C1 segment of cervical spinal cord (tissue), 14 donors: Measurements from ENCODE around the gene NLGN1.
"Not testable (repeated sequence)": the region's sequence is repeated elsewhere in the genome, so short reads cannot be mapped to it uniquely, and the experiment has no call there.

Experiments used
- DNase-seq, 14 donors: peaks; one replicate each; lab custom pipeline; 2025; lab: John Stamatoyannopoulos, UW

NLGN1 gene

DNA sequence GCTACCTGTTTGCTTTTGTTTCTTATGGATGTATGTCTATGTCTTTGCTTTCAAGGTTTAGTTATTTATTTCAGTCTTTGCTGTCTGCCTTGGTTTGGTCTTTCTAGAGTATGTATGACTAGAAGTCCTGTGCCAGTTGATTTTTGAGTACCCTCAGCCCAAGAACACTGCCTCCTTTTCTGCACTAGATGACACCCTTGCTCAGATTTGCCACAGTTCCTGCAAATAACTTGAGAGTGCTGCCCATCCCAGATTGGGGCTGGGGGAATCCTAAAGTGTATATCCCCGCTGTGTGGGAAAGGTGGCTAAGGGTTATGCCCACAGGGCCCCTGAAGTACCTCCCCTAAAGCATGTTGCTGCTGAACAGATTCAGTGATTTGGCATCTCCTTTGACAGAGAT lies 32.0 kb downstream of the NLGN1 start:
- DNase-seq = no peak

- no peak for DNase-seq
Observed at GRCh38 chr3:173430576-173430975, 33.0 kb downstream of the NLGN1 start.

- DNase-seq = no peak
Observed at GRCh38 chr3:173439004-173439403, 41.5 kb downstream of the NLGN1 start.

DNA sequence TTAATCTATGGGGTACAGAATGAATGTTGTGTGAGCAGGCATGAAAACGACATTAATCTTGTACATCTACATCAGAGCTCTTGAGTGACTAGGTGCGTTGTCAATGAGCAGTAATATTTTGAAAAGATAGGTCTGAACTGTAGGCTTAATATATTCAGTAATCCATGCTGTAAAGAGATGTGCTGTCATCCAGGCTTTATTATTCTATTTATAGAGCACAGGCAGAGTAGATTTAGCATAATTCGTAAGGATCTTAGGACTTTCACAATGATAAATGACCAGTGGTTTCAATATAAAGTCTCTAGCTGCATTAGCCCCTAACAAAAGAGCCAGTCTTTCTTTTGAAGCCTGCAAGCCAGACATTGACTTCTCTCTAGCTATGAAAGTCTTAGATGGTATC lies 43.0 kb downstream of the NLGN1 start:
- no peak for DNase-seq

DNA sequence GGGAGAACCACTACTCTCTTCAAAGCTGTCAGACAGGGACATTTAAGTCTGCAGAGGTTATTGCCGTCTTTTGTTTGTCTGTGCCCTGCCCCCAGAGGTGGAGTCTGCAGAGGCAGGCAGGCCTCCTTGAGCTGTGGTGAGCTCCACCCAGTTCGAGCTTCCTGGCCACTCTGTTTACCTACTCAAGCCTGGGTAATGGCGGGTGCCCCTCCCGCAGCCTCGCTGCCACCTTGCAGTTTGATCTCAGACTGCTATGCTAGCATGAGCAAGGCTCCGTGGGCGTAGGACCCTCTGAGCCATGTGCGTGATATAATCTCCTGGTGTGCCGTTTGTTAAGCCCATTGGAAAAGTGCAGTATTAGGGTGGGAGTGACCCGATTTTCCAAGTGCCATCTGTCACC lies 54.0 kb downstream of the NLGN1 start:
- DNase-seq = not testable (repeated sequence)

DNA sequence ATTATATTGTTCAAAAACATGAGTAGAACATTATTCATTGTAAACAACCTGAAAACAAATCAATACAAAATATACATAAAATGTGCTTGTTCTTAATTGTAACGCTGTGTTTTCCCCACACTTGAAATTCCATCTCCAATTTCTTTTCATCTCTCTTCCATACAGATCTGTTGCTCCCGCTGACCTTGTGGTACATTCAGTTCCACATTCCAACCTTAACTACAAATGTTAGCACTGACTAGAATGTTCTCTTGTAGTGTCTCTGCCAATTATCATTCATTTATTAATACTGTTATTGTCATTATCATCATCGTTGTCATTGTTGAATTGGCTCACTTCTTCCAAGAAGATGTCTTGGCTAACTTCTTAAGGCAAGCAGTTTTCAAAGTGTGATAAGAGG lies 65.7 kb downstream of the NLGN1 start:
- no peak for DNase-seq

- no peak for DNase-seq
Observed at GRCh38 chr3:173465112-173465511, 67.6 kb downstream of the NLGN1 start.

DNA sequence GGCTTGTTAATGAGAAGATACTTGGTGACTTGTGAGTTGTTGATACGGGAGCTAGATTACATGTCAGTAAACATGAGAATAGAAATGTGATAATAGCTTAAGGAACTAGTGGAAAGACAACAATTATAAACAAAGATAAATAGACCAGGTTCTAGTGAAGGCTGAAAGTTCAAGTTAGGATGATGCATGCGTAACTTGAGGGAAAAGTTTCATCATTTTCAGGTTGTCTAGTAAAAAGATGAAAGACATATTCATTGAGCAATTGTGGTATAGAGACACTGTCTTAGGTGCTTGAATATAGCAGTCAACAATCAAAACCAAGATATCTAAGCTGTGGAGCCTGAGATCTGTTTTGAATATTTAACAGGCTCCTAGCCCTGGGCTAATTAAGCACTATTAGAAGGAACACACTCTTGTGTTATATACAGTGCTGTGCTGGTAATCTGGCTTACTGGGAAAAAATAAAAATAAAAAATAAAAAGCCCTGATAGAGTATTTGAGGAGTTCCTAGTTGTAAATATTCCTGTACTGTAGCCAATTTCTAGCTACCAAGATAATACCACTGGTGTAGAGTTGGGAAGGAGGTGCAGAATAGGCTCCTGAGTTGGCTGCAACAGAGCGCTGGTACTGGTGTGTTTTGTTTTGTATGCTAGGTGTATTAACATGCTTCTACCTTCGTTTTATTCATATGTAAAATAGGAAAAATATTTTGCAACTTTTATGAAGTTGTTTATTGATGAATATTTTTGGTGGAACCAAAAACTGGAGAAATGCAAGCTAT lies 68.5 kb downstream of the NLGN1 start:
- DNase-seq = no peak

DNA sequence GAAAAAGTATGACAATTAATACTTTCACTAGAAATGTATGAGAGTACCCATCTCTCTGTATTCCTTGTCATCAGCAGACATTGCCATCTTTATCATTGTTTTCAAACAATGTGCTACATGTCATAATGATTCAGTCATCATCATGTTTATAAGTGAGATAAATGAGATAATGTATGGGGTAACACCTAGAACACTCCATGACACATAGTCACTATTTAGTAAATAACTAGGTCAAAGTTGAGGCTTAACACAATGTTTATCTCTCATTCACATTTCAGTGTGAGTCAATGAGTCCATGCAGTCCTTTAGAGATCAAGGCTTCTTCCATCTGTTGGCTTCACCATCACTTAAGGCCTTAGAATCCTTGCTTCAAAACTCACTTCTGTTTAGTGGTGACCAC lies 70.0 kb downstream of the NLGN1 start:
- no peak for DNase-seq

DNA sequence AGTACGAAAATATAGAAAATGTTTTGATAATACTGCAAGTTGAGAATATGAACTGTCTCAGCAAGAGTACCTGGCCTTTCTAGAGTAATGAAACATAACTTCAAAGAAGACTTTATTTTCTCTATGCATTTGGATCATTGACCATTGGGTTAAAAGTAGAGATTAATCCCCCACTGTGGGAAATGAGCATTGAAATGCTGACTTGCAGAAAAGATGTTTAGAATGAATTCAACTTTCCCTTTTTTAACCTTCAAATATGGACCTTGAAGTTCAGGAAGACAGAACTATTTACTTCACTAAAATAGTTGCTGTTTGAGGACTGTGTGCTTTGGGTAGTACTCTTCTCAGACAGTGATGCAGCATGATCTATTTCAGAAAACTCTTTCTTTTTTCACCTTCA lies 75.7 kb downstream of the NLGN1 start:
- DNase-seq = no peak

DNA sequence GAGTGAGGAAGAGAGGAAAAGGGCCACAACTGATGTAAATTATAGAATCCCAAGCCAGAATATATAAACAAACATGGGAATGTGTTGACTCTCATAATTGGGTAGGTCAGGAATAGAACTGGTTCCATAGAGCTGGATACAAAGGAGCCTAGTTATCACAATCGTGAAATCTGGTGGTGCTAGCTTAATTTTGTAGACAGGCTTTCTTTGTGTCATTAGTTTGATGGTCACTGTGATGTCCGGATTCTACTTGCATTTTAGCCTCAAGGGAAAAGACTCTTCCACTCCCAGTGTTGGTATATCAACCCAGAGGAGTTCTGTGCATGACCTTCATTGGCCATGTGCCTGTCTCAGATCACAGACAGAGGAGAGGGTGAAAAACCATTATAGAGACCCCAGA lies 81.8 kb downstream of the NLGN1 start:
- DNase-seq = no peak

DNA sequence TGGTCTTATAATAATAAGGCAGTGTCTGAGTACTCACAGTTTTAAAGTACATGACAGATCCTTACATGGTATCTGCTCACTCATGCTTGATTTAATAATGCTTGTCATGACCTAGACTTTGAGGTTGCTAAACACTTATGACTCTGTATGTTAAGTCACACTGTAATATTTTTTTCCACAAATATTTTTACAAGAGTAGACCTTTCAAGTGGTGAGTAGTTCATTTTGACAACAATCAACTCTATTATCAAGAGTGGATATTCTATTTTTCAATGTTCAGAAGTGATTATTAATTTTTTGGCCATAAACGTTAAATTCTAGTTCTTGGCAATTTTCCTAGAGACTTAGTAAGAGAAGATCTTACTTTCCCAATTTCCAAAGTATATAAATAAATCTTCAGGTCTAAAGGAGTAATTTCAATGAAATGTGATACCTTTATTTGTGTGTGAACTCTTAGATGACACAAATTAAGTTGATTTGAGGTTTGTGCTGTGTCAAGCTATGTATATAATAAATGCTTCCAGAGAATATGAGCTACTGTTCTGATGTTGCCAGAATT lies 104.5 kb downstream of the NLGN1 start:
- DNase-seq = no peak

DNA sequence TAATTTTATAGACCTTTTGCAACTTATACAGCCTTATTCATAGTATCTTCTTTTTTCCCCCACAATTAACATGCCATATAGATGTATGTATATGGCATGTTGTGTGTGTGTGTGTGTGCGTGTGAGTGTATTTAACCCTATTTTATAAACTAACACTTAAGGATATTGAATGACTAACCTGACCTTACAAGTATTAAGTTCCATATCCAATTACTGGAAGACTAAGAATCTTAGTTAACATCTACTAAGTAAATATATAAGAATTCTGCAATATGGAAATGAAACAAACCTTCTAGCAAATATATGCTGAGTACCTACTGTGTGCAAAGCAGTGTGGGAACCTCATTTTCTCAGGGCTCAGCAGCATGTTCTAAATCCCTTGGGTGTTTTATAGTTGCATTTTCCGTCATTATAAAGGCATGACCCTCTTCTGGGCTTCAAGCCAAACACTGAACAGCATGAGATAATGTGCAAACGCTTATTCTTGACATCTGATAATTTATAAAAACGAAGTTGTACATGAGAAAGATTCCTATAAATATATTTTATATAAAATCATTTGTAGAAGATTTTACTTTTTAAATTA lies 105.5 kb downstream of the NLGN1 start:
- no peak for DNase-seq

GRCh38 chr3:173510565-173510964 lies 113.0 kb downstream of the NLGN1 start:
- DNase-seq = no peak

DNA sequence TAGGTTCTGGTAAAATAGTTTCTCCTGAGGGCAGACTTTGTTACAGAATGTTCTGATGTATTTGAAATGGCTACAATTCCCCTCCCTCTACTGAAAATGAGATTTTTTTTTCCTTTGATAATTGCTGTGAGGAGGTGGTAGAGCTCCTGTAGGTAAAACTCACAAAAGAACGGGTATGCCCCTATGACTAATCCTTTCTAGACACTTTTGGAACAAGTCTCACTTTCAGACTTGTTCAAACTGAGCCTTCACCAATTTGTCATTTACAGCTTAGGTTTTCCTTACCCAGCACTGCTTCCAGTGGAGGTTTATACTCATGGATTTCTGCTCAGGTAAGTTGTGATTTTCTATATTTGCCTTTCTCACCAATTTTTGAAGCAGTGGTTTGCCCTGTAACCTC lies 115.6 kb downstream of the NLGN1 start:
- DNase-seq = no peak

DNA sequence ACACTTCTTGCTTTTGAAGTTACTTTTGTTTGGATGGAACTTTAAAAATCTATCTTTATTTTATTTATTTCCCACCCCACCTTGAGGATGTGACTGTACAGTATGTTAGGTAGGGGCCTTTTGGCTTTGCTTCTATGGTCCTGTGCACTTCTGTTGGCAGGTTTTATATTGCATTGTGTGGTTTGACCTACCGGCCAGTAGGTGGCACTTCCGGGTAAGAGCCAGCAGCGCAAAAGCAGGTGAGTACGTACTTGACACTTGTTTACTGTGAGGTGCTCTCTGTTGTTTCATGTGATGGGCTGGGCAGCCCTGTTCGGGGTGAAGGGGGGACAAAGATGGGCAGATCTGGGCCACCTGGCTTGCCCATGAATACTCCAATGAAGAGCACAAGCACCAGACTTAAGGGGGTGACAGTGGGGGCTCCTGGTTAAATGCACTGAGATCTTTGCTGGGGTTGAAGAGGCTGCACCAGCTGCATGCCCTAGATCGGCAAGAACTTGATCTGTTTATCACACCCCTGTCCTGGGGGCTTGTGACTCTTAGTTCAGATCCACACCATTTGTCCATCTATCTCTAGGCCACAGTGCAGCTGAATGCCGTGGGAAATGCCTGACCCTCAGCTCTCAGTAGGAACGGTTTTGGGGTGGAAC lies 131.6 kb downstream of the NLGN1 start:
- DNase-seq = no peak

GRCh38 chr3:173531602-173532001 lies 134.1 kb downstream of the NLGN1 start:
- no peak for DNase-seq

DNA sequence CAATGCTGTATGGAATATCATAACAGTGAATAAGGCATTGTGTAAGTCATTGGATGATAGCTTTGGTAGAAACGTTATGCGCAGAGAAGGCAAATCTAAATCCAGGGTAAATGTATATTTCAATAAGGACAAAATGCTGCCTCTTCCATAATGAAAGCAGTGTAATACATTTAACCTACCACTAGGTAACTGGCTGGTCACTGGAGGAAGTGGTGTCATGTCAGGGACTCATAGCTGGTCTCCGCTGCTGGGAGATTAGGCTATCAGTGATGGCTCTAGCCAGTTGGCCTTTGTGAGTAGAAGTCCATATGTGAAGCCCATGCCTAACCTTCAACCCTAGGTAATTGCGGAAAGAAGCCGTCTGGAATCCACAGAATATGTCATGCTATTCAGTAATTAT lies 140.9 kb downstream of the NLGN1 start:
- DNase-seq = no peak

DNA sequence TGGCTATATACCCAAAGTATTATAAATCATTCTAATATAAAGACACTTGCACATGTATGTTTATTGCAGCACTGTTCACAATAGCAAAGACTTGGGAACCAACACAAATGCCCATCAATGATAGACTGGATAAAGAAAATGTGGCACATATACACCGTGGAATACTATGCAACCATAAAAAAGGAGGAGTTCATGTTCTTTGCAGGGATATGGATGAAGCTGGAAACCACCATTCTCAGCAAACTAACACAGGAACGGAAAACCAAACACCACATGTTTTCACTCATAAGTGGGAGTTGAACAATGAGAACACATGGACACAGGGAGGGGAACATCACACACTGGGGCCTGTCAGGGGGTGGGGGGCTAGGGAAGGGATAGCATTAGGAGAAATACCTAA lies 148.0 kb downstream of the NLGN1 start:
- DNase-seq = not testable (repeated sequence)

DNA sequence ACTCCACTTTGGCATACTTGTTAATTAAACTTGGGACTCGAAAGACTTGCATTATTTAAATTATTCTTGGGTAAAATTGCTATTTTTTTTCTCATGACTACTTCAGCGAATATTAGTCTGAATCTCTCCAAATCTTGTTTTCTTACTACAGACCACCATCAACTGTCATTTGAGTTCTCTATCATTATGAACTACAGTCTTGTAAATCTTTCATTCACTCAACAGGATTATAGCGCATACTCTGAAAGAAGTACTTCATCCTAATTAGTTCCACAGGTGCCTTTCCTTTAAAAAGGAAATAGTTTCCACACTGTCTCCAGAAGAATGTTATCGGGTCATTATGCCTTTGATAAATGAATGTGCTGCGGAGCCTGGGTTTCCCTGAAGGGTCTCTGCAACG lies 149.5 kb downstream of the NLGN1 start:
- no peak for DNase-seq

- no peak for DNase-seq
Observed at GRCh38 chr3:173548261-173548660, 150.7 kb downstream of the NLGN1 start.

DNA sequence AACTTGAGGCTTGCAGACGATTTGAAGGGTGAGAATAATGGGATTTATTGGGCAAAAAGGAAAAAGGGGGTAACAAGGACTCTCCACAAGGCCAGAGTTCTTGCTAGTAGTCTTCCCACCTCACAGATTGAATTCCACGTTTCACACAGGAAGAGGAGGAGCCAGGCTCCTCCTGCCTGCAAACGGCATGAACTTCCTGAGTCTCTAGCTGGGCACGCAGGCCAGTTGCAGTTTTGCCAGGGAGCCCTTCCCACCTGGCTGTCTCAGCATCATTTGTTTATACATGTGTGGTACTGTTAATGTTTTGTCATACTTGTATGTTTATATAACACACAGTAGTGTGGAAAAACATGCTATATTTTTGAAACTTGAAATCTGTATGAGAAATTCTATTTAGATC lies 155.0 kb downstream of the NLGN1 start:
- DNase-seq = peak in 1 of 14 donors; percentile 2
